Caco-2 (cell line): ENCODE measurements around the gene PYHIN1. TPM values are rescaled to one million over a fixed set of nuclear protein-coding genes. Genes with fewer than 3 reads are reported as not detected.

ENCODE experiments used
- BruUV-seq: library from RNA; stranded (reverse); fragments of 400-500 nt; replicated peaks from 2 replicates; lab custom pipeline; 2021; lab: Mats Ljungman, UMichigan
- CTCF ChIA-PET: fragments of 300-600 bp; sonication (Branson Sonifier 250); formaldehyde crosslinking; loops from one replicate; lab custom pipeline; 2022; ENCODE audit warnings: antibody characterized with exemption; lab: Charles Lee
- POLR2A ChIA-PET: fragments of 300-600 bp; sonication (Branson Sonifier 250); formaldehyde crosslinking; loops from one replicate; lab custom pipeline; 2022; ENCODE audit warnings: antibody characterized with exemption; lab: Charles Lee
- DNase-seq, 2 experiments: peaks; one replicate each; pipeline versions ENCODE4 v3.0.0 to v3.0.0-alpha.2; 2020 to 2022
- H3K27me3 ChIP-seq: replicated peaks from 2 replicates; pipeline ENCODE4 v1.6.0; 2011; ENCODE audit warnings: low read length; ENCODE audit not compliant: control insufficient read depth, insufficient read depth
- H3K36me3 ChIP-seq: 2 replicates; pipeline ENCODE4 v1.5.1; 2011; ENCODE audit warnings: low read length; ENCODE audit not compliant: control insufficient read depth, insufficient read depth
- H3K4me1 ChIP-seq: fragments of 250-450 bp; sonication (Bioruptor Pico); 2 replicates; pipeline ENCODE4 v1.5.1; 2020; ENCODE audit warnings: mild to moderate bottlenecking
- H3K4me3 ChIP-seq: 2 replicates; pipeline ENCODE4 v1.5.1; 2011; ENCODE audit warnings: low read depth, mild to moderate bottlenecking, control low read depth, low read length
- H3K9me3 ChIP-seq: fragments of 250-450 bp; sonication (Bioruptor Pico); 2 replicates; pipeline ENCODE4 v1.5.1; 2020; ENCODE audit warnings: mild to moderate bottlenecking, moderate library complexity
- H3K27ac Mint-ChIP-seq: one replicate; pipeline ENCODE4 v1.8.0; 2022; ENCODE audit warnings: mixed read lengths; ENCODE audit not compliant: unreplicated experiment
- H3K27me3 Mint-ChIP-seq: one replicate; pipeline ENCODE4 v1.8.0; 2022; ENCODE audit warnings: mixed read lengths; ENCODE audit not compliant: insufficient read depth, unreplicated experiment
- H3K36me3 Mint-ChIP-seq: one replicate; pipeline ENCODE4 v1.8.0; 2022; ENCODE audit warnings: mild to moderate bottlenecking, mixed read lengths; ENCODE audit not compliant: insufficient read depth, unreplicated experiment
- H3K4me1 Mint-ChIP-seq: one replicate; pipeline ENCODE4 v1.8.0; 2022; ENCODE audit warnings: low read depth, mixed read lengths; ENCODE audit not compliant: unreplicated experiment
- H3K4me3 Mint-ChIP-seq: one replicate; pipeline ENCODE4 v1.8.0; 2022; ENCODE audit warnings: mild to moderate bottlenecking, moderate library complexity, mixed read lengths; ENCODE audit not compliant: unreplicated experiment
- H3K9me3 Mint-ChIP-seq: one replicate; pipeline ENCODE4 v1.8.0; 2022; ENCODE audit warnings: mixed read lengths; ENCODE audit not compliant: unreplicated experiment
- intact Hi-C: fragments of 100-400 bp; cut with micrococcal nuclease; formaldehyde crosslinking; loops from one replicate; pipeline ENCODE4 v1.10.0; 2022; ENCODE audit not compliant: unreplicated experiment
- total RNA-seq: library from RNA; stranded (reverse); gene quantifications from 2 replicates; pipeline ENCODE4 v1.2.3, GENCODE V29; 2022
- TF ChIP-seq, protein P1 (sequence below), 2 experiments: fragments of 200-600 bp in 1 of 2; IDR thresholded peaks; 1 replicate in 1 of 2; 2 replicates in 1 of 2; pipeline versions ENCODE4 v1.5.1 to v1.8.0; 2011 to 2022; ENCODE audit warnings: antibody characterized with exemption in 1 of 2, control low read depth in 1 of 2, inconsistent platforms in 1 of 2, low read depth in 1 of 2, low read length in 1 of 2, mild to moderate bottlenecking in 1 of 2, moderate library complexity in 1 of 2; ENCODE audit not compliant: insufficient read depth in 1 of 2, severe bottlenecking in 1 of 2, unreplicated experiment in 1 of 2

The PYHIN1 gene
- total RNA-seq, 1 experiment from 2014 or later: not detected

DNA sequence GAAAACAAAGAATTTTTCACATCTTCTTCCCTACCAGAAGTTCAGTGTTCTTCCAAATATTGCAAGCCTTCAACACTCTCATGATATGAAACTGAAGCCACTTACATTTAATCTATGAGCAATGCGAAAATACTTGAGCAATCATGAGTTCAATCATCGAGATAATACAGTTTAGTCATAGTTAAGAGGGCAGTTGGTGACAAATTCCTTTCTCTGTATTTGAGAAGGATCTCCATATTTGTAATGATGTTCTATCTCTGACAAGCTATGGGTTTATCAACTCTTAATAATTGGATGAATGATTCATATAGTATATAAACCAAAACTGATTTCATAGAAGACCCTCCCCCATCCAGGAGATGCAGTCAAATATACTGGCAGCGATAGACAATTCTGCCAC lies 29.7 kb upstream of the PYHIN1 start:
- POLR2A ChIA-PET: no interaction called here
- Mint-ChIP-seq H3K27me3 (peaks cover 3% of the 10 kb centered on the region), H3K4me1 (no peaks in the 10 kb centered on the region), H3K27ac (no peak overlapping the region), H3K4me3 (no peak overlapping the region), H3K9me3 (peaks cover 7% of the 10 kb centered on the region), H3K36me3 (no peaks in the 10 kb centered on the region)
- no peaks in the 10 kb centered on the region for H3K36me3 ChIP-seq
- H3K9me3 ChIP-seq: no peaks in the 10 kb centered on the region
- H3K4me3 ChIP-seq: no peak overlapping the region
- CTCF ChIA-PET: no interaction called here
- no TSS peak for BruUV-seq
- no peaks in the 10 kb centered on the region for H3K4me1 ChIP-seq
- no peaks in the 10 kb centered on the region for H3K27me3 ChIP-seq
- no peak for DNase-seq
- intact Hi-C loops: no loop called here
- TF ChIP-seq, protein P1, sequence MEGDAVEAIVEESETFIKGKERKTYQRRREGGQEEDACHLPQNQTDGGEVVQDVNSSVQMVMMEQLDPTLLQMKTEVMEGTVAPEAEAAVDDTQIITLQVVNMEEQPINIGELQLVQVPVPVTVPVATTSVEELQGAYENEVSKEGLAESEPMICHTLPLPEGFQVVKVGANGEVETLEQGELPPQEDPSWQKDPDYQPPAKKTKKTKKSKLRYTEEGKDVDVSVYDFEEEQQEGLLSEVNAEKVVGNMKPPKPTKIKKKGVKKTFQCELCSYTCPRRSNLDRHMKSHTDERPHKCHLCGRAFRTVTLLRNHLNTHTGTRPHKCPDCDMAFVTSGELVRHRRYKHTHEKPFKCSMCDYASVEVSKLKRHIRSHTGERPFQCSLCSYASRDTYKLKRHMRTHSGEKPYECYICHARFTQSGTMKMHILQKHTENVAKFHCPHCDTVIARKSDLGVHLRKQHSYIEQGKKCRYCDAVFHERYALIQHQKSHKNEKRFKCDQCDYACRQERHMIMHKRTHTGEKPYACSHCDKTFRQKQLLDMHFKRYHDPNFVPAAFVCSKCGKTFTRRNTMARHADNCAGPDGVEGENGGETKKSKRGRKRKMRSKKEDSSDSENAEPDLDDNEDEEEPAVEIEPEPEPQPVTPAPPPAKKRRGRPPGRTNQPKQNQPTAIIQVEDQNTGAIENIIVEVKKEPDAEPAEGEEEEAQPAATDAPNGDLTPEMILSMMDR (IDR thresholded peaks at IDR 0.05; ENCODE audit: insufficient read depth in 1 of 2, low read depth in 1 of 2, low read length in 1 of 2, severe bottlenecking in 1 of 2, unreplicated experiment in 1 of 2): no peak

DNA sequence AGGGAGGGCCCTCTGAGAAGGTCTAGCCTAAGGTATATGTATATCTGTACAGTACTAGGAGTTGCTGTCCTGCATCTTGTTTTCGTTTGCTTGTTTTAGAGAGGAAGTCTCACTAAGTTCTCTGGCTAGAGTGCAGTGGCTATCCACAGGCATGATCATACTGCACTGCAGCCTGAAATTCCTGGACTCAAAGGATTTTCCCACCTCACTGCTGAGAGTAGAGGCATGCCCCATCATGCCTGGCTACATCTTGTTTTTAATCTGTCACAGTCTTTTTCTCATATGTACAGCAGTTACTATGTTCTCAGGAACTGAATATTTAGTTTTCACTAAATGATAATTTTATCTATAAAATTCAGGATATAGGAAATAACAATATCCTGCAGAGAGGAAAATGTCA lies 15.3 kb upstream of the PYHIN1 start:
- H3K27me3 Mint-ChIP-seq: no peaks in the 10 kb centered on the region
- peaks cover 40% of the 10 kb centered on the region for H3K9me3 Mint-ChIP-seq
- POLR2A ChIA-PET: no interaction called here
- Histone ChIP-seq H3K4me3 (no peak overlapping the region), H3K9me3 (no peaks in the 10 kb centered on the region), H3K36me3 (no peaks in the 10 kb centered on the region), H3K27me3 (no peaks in the 10 kb centered on the region), H3K4me1 (no peaks in the 10 kb centered on the region)
- CTCF ChIA-PET: no interaction called here
- H3K36me3 Mint-ChIP-seq: no peaks in the 10 kb centered on the region
- intact Hi-C loops: no loop called here
- TF ChIP-seq, protein P1 (IDR thresholded peaks at IDR 0.05; ENCODE audit: insufficient read depth in 1 of 2, low read depth in 1 of 2, low read length in 1 of 2, severe bottlenecking in 1 of 2, unreplicated experiment in 1 of 2): no peak
- H3K4me3 Mint-ChIP-seq: no peak overlapping the region
- H3K4me1 Mint-ChIP-seq: no peaks in the 10 kb centered on the region
- no TSS peak for BruUV-seq
- H3K27ac Mint-ChIP-seq: no peak overlapping the region
- no peak for DNase-seq

DNA sequence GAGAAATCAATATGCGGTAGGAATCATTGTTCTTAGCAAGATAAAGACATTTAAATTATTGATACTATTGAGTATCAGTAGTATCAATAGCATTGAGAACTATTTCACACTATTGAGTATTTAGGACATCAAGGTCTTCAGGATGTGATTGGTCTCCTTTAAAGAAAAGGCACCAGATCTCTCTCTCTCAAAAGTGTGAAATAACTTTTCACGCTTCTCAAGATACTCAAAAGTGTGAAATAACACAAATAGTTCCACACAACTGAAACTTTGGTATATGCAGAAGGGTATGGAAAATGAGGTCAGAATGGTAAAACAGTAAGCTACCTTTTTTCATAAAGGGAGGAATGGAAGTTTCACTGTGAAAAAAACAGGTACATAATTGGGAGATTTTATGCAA lies 6.7 kb upstream of the PYHIN1 start:
- POLR2A ChIA-PET: no interaction called here
- H3K27me3 Mint-ChIP-seq: no peaks in the 10 kb centered on the region

More for the DNA sequence above, 6.7 kb upstream of the PYHIN1 start:
- no peaks in the 10 kb centered on the region for H3K36me3 Mint-ChIP-seq
- Histone ChIP-seq H3K4me1 (no peaks in the 10 kb centered on the region), H3K9me3 (no peaks in the 10 kb centered on the region), H3K36me3 (no peaks in the 10 kb centered on the region), H3K27me3 (no peaks in the 10 kb centered on the region), H3K4me3 (no peak overlapping the region)
- H3K27ac Mint-ChIP-seq: no peak overlapping the region
- BruUV-seq: no TSS peak
- TF ChIP-seq, protein P1 (IDR thresholded peaks at IDR 0.05; ENCODE audit: insufficient read depth in 1 of 2, low read depth in 1 of 2, low read length in 1 of 2, severe bottlenecking in 1 of 2, unreplicated experiment in 1 of 2): no peak
- H3K4me3 Mint-ChIP-seq: no peak overlapping the region
- DNase-seq: no peak
- peaks cover 36% of the 10 kb centered on the region for H3K9me3 Mint-ChIP-seq
- H3K4me1 Mint-ChIP-seq: no peaks in the 10 kb centered on the region
- intact Hi-C loops: no loop called here
- CTCF ChIA-PET: no interaction called here
